Sigmoid colon (tissue), 7 donors: Measurements from ENCODE around the gene ZNF410. TPM values are rescaled to one million over a fixed set of nuclear protein-coding genes. Genes with fewer than 3 reads are reported as not detected.

Experiments used
- DNase-seq: peaks from one replicate; pipeline ENCODE4 v3.0.0-alpha.2; 2019
- H3K27ac ChIP-seq, 4 donors: fragments of 200-600 bp; sonication (generic); one replicate each; pipeline ENCODE4 v1.5.1; 2016 to 2019; ENCODE audit warnings: mild to moderate bottlenecking in 1 of 4
- H3K27me3 ChIP-seq, 3 donors: fragments of 200-600 bp; sonication (generic); one replicate each; pipeline ENCODE4 v1.5.1; 2019; ENCODE audit warnings: mild to moderate bottlenecking in 1 of 3
- H3K36me3 ChIP-seq, 4 donors: fragments of 200-600 bp; sonication (generic); one replicate each; pipeline ENCODE4 v1.5.1; 2016 to 2019
- H3K4me1 ChIP-seq, 4 donors: fragments of 200-600 bp; sonication (generic); one replicate each; pipeline ENCODE4 v1.5.1; 2017 to 2019
- H3K4me3 ChIP-seq, 4 donors: fragments of 200-600 bp; sonication (generic); one replicate each; pipeline ENCODE4 v1.5.1; 2017 to 2019; ENCODE audit warnings: mild to moderate bottlenecking in 2 of 4, moderate library complexity in 1 of 4
- H3K9me3 ChIP-seq, 4 donors: fragments of 200-600 bp in 3 of 4; sonication (generic) in 3 of 4; one replicate each; pipeline versions ENCODE4 v1.5.1 to v1.6.1; 2013 to 2019
- CTCF ChIP-seq, 4 experiments: fragments of 450-650 bp in 3 of 4; fragments of 200-600 bp in 1 of 4; IDR thresholded peaks; one replicate each; pipeline ENCODE4 v1.5.1; 2016 to 2019; ENCODE audit warnings: antibody characterized with exemption in 4 of 4, mild to moderate bottlenecking in 3 of 4, moderate library complexity in 2 of 4
- EP300 ChIP-seq, 4 donors: sonication (generic); formaldehyde crosslinking; IDR thresholded peaks; one replicate each; pipeline ENCODE4 v1.6.1; 2017; ENCODE audit warnings: antibody characterized with exemption in 4 of 4
- POLR2A ChIP-seq, 2 donors: fragments of 450-650 bp; IDR thresholded peaks; one replicate each; pipeline ENCODE4 v1.6.1; 2016; ENCODE audit warnings: antibody characterized with exemption in 2 of 2, mild to moderate bottlenecking in 2 of 2, moderate library complexity in 2 of 2
- POLR2AphosphoS5 ChIP-seq, 4 donors: sonication (generic); formaldehyde crosslinking; IDR thresholded peaks; one replicate each; pipeline ENCODE4 v1.6.1; 2017; ENCODE audit warnings: antibody characterized with exemption in 4 of 4
- WGBS, 2 donors: extraction: QIAGEN DNeasy Blood & Tissue Kit; methylation state at CpG; one replicate each; pipeline ENCODE4 v1.1.7; 2013; 5-methylcytosine and 5-hydroxymethylcytosine counted together
- intact Hi-C: fragments of 100-400 bp; cut with DNase I; formaldehyde crosslinking; loops from one replicate; pipeline ENCODE4 v1.15.1; 2023
- polyA plus RNA-seq, 3 donors: library from polyadenylated mRNA; stranded (reverse); fragments of 200-250 nt; gene quantifications; one replicate each; pipeline ENCODE4 v1.2.3, GENCODE V29; 2013
- total RNA-seq, 4 donors: library from RNA; depleted of rRNA; stranded (reverse); fragments of >200 nt; gene quantifications; one replicate each; pipeline ENCODE4 v1.1.0, GENCODE V29; 2016
- donor health status: healthy with polysubstance abuse.
- donor health status: Bipolar disorder and iron deficiency.
- donor health status: healthy.

Gene ZNF410
- total and polyA plus RNA-seq, 7 donors: 33.3 to 67.8 (median 45.1) TPM

- 83 to 93% methylated on average over 2 of the region's 2 CpGs for WGBS, 2 donors
- Histone ChIP-seq H3K4me3 (no peak overlapping the region), H3K9me3 (no peaks in the 10 kb centered on the region), H3K27ac (no peak overlapping the region), H3K4me1 (no peaks in the 10 kb centered on the region), H3K36me3 (peaks cover 5 to 93% (median 30%) of the 10 kb centered on the region in 4 donors), H3K27me3 (no peaks in the 10 kb centered on the region)
- no peak for DNase-seq
- TF ChIP-seq EP300 (IDR thresholded peaks at IDR 0.05) (no peak), CTCF (IDR thresholded peaks at IDR 0.05) (no peak), POLR2A (IDR thresholded peaks at IDR 0.05) (no peak), POLR2AphosphoS5 (IDR thresholded peaks at IDR 0.05) (no peak)
- intact Hi-C loops: no loop called here
Observed at GRCh38 chr14:73935666-73936065, 49.0 kb downstream of the ZNF410 start.

- no peaks in the 10 kb centered on the region for H3K4me1 ChIP-seq
- H3K4me3 ChIP-seq: no peak overlapping the region
- peaks cover 4 to 90% (median 25%) of the 10 kb centered on the region in 4 donors for H3K36me3 ChIP-seq
- TF ChIP-seq POLR2A (IDR thresholded peaks at IDR 0.05): no peak
- TF ChIP-seq POLR2AphosphoS5 (IDR thresholded peaks at IDR 0.05): no peak
- no peak for TF ChIP-seq CTCF (IDR thresholded peaks at IDR 0.05)
- no peak for TF ChIP-seq EP300 (IDR thresholded peaks at IDR 0.05)
- DNase-seq: no peak
- no peak overlapping the region for H3K27ac ChIP-seq
- H3K9me3 ChIP-seq: no peaks in the 10 kb centered on the region
- intact Hi-C loops: no loop called here
- 92 to 100% methylated on average over 1 of the region's 1 CpG for WGBS, 2 donors
- no peaks in the 10 kb centered on the region for H3K27me3 ChIP-seq
Observed at GRCh38 chr14:73936548-73936947, 49.9 kb downstream of the ZNF410 start.

- TF ChIP-seq EP300 (IDR thresholded peaks at IDR 0.05): no peak
- no peak for TF ChIP-seq POLR2A (IDR thresholded peaks at IDR 0.05)
- 95 to 99% methylated on average over 2 of the region's 2 CpGs for WGBS, 2 donors
Observed at GRCh38 chr14:73937012-73937411, 50.4 kb downstream of the ZNF410 start.

GRCh38 chr14:73942180-73942579 is 55.5 kb downstream of the ZNF410 start:
- no peak overlapping the region for H3K27ac ChIP-seq
- WGBS, 2 donors: 66 to 90% methylated on average over 7 of the region's 7 CpGs
- TF ChIP-seq POLR2AphosphoS5 (IDR thresholded peaks at IDR 0.05): no peak
- TF ChIP-seq POLR2A (IDR thresholded peaks at IDR 0.05): no peak
- TF ChIP-seq CTCF (IDR thresholded peaks at IDR 0.05): no peak
- no peak for TF ChIP-seq EP300 (IDR thresholded peaks at IDR 0.05)

More at GRCh38 chr14:73937012-73937411, 50.4 kb downstream of the ZNF410 start:
- no peaks in the 10 kb centered on the region for H3K27me3 ChIP-seq
- no peaks in the 10 kb centered on the region for H3K4me1 ChIP-seq
- no peak for DNase-seq
- peaks cover 0 to 90% (median 21%) of the 10 kb centered on the region in 4 donors for H3K36me3 ChIP-seq
- H3K9me3 ChIP-seq: no peaks in the 10 kb centered on the region
- H3K4me3 ChIP-seq: no peak overlapping the region
- intact Hi-C loops: no loop called here
- no peak overlapping the region for H3K27ac ChIP-seq

GRCh38 chr14:73943083-73943482 is 56.4 kb downstream of the ZNF410 start:
- Histone ChIP-seq H3K27ac (no peak overlapping the region), H3K4me3 (no peak overlapping the region), H3K4me1 (peaks cover 0 to 6% (median 0%) of the 10 kb centered on the region in 4 donors), H3K9me3 (no peaks in the 10 kb centered on the region), H3K36me3 (peaks cover 8 to 76% (median 19%) of the 10 kb centered on the region in 4 donors), H3K27me3 (no peaks in the 10 kb centered on the region)
- no peak for TF ChIP-seq CTCF (IDR thresholded peaks at IDR 0.05)
- 51 to 57% methylated on average over 4 of the region's 4 CpGs for WGBS, 2 donors
- no peak for DNase-seq
- intact Hi-C loops: no loop called here

More at GRCh38 chr14:73942180-73942579, 55.5 kb downstream of the ZNF410 start:
- peaks cover 8 to 85% (median 19%) of the 10 kb centered on the region in 4 donors for H3K36me3 ChIP-seq
- intact Hi-C loops: no loop called here
- no peak overlapping the region for H3K4me3 ChIP-seq
- H3K27me3 ChIP-seq: no peaks in the 10 kb centered on the region
- DNase-seq: no peak
- no peaks in the 10 kb centered on the region for H3K9me3 ChIP-seq
- H3K4me1 ChIP-seq: peaks cover 0 to 6% (median 0%) of the 10 kb centered on the region in 4 donors
